ENCODE data around the gene DSPP. TPM values are rescaled to one million over a fixed set of nuclear protein-coding genes. Genes with fewer than 3 reads are reported as not detected.

DSPP gene
- total and polyA plus RNA-seq, 8 donors = not detected

- H3K9me3 ChIP-seq = no peaks in the 10 kb centered on the region
- 51 to 80% (median 65%) methylated on average over 1 of the region's 1 CpG for WGBS, 5 donors
- intact Hi-C loops (cut with DNase I; ENCODE audit: low total_unique reads) = no loop called here
- H3K36me3 ChIP-seq = no peaks in the 10 kb centered on the region
- no peaks in the 10 kb centered on the region for H3K27me3 ChIP-seq
- no peak overlapping the region for H3K4me3 ChIP-seq
- no peak for DNase-seq
- H3K4me1 ChIP-seq = peaks cover 0 to 12% (median 4%) of the 10 kb centered on the region in 4 donors
- no peak overlapping the region for H3K27ac ChIP-seq
- TF ChIP-seq POLR2AphosphoS5 (IDR thresholded peaks at IDR 0.05) = no peak
- no peak for TF ChIP-seq EP300 (IDR thresholded peaks at IDR 0.05)
- TF ChIP-seq, protein P1, sequence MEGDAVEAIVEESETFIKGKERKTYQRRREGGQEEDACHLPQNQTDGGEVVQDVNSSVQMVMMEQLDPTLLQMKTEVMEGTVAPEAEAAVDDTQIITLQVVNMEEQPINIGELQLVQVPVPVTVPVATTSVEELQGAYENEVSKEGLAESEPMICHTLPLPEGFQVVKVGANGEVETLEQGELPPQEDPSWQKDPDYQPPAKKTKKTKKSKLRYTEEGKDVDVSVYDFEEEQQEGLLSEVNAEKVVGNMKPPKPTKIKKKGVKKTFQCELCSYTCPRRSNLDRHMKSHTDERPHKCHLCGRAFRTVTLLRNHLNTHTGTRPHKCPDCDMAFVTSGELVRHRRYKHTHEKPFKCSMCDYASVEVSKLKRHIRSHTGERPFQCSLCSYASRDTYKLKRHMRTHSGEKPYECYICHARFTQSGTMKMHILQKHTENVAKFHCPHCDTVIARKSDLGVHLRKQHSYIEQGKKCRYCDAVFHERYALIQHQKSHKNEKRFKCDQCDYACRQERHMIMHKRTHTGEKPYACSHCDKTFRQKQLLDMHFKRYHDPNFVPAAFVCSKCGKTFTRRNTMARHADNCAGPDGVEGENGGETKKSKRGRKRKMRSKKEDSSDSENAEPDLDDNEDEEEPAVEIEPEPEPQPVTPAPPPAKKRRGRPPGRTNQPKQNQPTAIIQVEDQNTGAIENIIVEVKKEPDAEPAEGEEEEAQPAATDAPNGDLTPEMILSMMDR (IDR thresholded peaks at IDR 0.05) = no peak
- TF ChIP-seq POLR2A (IDR thresholded peaks at IDR 0.05) = no peak
These were observed 24.1 kb downstream of the DSPP start for GRCh38 chr4:87632469-87632868.

GRCh38 chr4:87633243-87633642 lies 24.9 kb downstream of the DSPP start:
- Histone ChIP-seq H3K27ac (no peak overlapping the region), H3K4me1 (peaks cover 0 to 12% (median 4%) of the 10 kb centered on the region in 4 donors), H3K9me3 (no peaks in the 10 kb centered on the region), H3K36me3 (no peaks in the 10 kb centered on the region), H3K4me3 (no peak overlapping the region), H3K27me3 (no peaks in the 10 kb centered on the region)
- 31 to 39% (median 37%) methylated on average over 2 of the region's 2 CpGs for WGBS, 5 donors
- intact Hi-C loops (cut with DNase I; ENCODE audit: low total_unique reads) = no loop called here
- DNase-seq = peak in 1 of 2 donors; percentile 72
- TF ChIP-seq POLR2AphosphoS5 (IDR thresholded peaks at IDR 0.05) (no peak), POLR2A (IDR thresholded peaks at IDR 0.05) (no peak), EP300 (IDR thresholded peaks at IDR 0.05) (no peak)
- TF ChIP-seq, protein P1 (IDR thresholded peaks at IDR 0.05) = no peak

DNA sequence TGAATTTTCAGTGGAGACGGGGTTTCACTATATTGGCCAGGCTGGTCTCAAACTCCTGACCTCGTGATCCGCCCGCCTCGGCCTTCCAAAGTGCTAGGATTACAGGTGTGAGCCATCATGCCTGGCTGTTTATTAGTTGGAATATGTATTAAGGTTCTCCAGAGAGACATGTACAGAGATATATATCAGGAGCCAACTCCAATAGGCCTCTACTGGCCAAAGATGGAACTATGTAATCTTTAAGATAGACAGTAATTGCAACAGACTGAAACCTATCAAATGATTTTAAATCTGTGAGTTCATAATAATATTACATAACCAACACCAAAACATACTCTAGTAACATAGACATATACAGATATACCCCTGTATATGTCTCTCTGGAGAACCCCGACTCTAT lies 36.0 kb downstream of the DSPP start:
- WGBS, 5 donors = 90 to 99% (median 97%) methylated on average over 6 of the region's 6 CpGs
- H3K27ac ChIP-seq = no peak overlapping the region
- intact Hi-C loops (cut with DNase I; ENCODE audit: low total_unique reads) = no loop called here
- H3K4me3 ChIP-seq = no peak overlapping the region
- no peak for DNase-seq
- H3K27me3 ChIP-seq = no peaks in the 10 kb centered on the region
- TF ChIP-seq EP300 (IDR thresholded peaks at IDR 0.05) (no peak), POLR2AphosphoS5 (IDR thresholded peaks at IDR 0.05) (no peak), POLR2A (IDR thresholded peaks at IDR 0.05) (no peak)
- TF ChIP-seq, protein P1 (IDR thresholded peaks at IDR 0.05) = no peak
- no peaks in the 10 kb centered on the region for H3K36me3 ChIP-seq
- peaks cover 0 to 8% (median 0%) of the 10 kb centered on the region in 4 donors for H3K9me3 ChIP-seq
- no peaks in the 10 kb centered on the region for H3K4me1 ChIP-seq

DNA sequence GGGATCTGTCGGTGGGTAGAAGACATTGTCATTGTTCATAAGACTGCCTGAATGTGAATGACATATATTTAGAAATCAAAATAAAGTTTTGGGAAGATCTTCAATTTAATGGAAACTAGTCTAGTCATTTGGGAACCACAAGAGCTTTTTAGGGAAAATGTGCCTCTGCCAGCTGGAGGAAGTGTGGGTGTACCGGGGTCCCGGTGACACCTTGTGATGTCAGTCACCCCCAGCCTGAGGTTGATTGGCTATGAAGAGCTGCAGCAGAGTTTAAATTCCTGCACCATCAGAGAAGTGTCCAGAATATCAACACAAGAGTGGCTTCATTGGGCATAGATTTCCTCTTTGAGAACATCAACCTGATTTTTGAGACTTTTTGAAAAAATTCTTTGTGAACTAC lies 41.7 kb downstream of the DSPP start, which contains the start of gene DMP1:
TSS of gene DMP1 (plus strand) at position 301 of the 400 bp plus-strand sequence. CDS start 6,213 bp downstream, outside the sequence.
- no peaks in the 10 kb centered on the region for H3K36me3 ChIP-seq
- no peak for TF ChIP-seq EP300 (IDR thresholded peaks at IDR 0.05)
- no peak for TF ChIP-seq POLR2A (IDR thresholded peaks at IDR 0.05)
- TF ChIP-seq, protein P1 (IDR thresholded peaks at IDR 0.05) = no peak
- TF ChIP-seq POLR2AphosphoS5 (IDR thresholded peaks at IDR 0.05) = no peak
- intact Hi-C loops (cut with DNase I; ENCODE audit: low total_unique reads) = no loop called here
- 88 to 96% (median 94%) methylated on average over 3 of the region's 3 CpGs for WGBS, 5 donors
- H3K9me3 ChIP-seq = no peaks in the 10 kb centered on the region
- H3K27ac ChIP-seq = no peak within 1 kb of the TSS
- no peak for DNase-seq
- H3K4me1 ChIP-seq = no peaks in the 10 kb centered on the region
- H3K4me3 ChIP-seq = no peak within 1 kb of the TSS
- no peaks in the 10 kb centered on the region for H3K27me3 ChIP-seq
